B cell (primary cell): ENCODE data around the gene NPFFR1. TPM values are rescaled to one million over a fixed set of nuclear protein-coding genes. Genes with fewer than 3 reads are reported as not detected.

ENCODE experiments used
- ATAC-seq: fragments of 200-7000 bp; cut with Tn5 transposase; one replicate; pipeline ENCODE4 v1.10.0; 2021; ENCODE audit warnings: low read depth, mild to moderate bottlenecking, moderate number of reproducible peaks, moderate library complexity
- CTCF ChIA-PET: fragments of 350-600 bp; sonication (Branson Sonifier 250); formaldehyde crosslinking; loops from one replicate; lab custom pipeline; 2021; ENCODE audit warnings: antibody characterized with exemption, inconsistent platforms; lab: Charles Lee
- POLR2A ChIA-PET: fragments of 350-600 bp; sonication (Branson Sonifier 250); formaldehyde crosslinking; loops from one replicate; lab custom pipeline; 2021; ENCODE audit warnings: antibody characterized with exemption; lab: Charles Lee
- DNase-seq: peaks from one replicate; pipeline ENCODE4 v3.0.0; 2013
- H2AFZ ChIP-seq: 2 replicates; pipeline ENCODE4 v1.6.1; 2012; ENCODE audit warnings: mild to moderate bottlenecking, low read depth, low read length; ENCODE audit not compliant: insufficient read depth, poor library complexity, severe bottlenecking
- H3K27ac ChIP-seq, 2 donors: 1 replicate in 1 of 2; 2 replicates in 1 of 2; pipeline ENCODE4 v1.5.1; 2012 to 2013; ENCODE audit warnings: low read length in 2 of 2, mild to moderate bottlenecking in 2 of 2, moderate library complexity in 1 of 2
- H3K27me3 ChIP-seq, 4 experiments: fragments of 200-600 bp in 1 of 4; sonication (generic) in 1 of 4; replicated peaks in 1 of 4; 1 replicate in 2 of 4; 2 replicates in 2 of 4; pipeline versions ENCODE4 v1.6.1 to v1.7.0; 2013 to 2016; ENCODE audit warnings: low read length in 3 of 4, mild to moderate bottlenecking in 2 of 4, mixed read lengths in 1 of 4, moderate library complexity in 1 of 4; ENCODE audit not compliant: insufficient read depth in 4 of 4, control insufficient read depth in 3 of 4; ENCODE audit errors: control extremely low read depth in 1 of 4
- H3K36me3 ChIP-seq, 2 experiments: replicated peaks in 1 of 2; 1 replicate in 1 of 2; 2 replicates in 1 of 2; pipeline versions ENCODE4 v1.6.1 to v1.7.1; 2013; ENCODE audit warnings: low read length in 1 of 2; ENCODE audit not compliant: insufficient read depth in 2 of 2, control insufficient read depth in 1 of 2; ENCODE audit errors: control extremely low read depth in 1 of 2, extremely low read depth in 1 of 2
- H3K4me1 ChIP-seq, 2 donors: fragments of 200-600 bp in 1 of 2; sonication (generic) in 1 of 2; 1 replicate in 1 of 2; 2 replicates in 1 of 2; pipeline versions ENCODE4 v1.5.1 to v1.6.1; 2013 to 2017; ENCODE audit warnings: low read length in 2 of 2; ENCODE audit not compliant: control insufficient read depth in 2 of 2, insufficient read depth in 2 of 2
- H3K4me2 ChIP-seq: replicated peaks from 2 replicates; pipeline ENCODE3; 2012; ENCODE audit warnings: mild to moderate bottlenecking, low read depth, low read length; ENCODE audit not compliant: poor library complexity, severe bottlenecking
- H3K4me3 ChIP-seq, 5 experiments: fragments of 200-600 bp in 1 of 5; sonication (generic) in 1 of 5; 1 replicate in 3 of 5; 2 replicates in 2 of 5; pipeline versions ENCODE4 v1.5.1 to v1.7.0; 2011 to 2016; ENCODE audit warnings: low read length in 4 of 5, mild to moderate bottlenecking in 4 of 5, low read depth in 2 of 5, control low read depth in 1 of 5, moderate library complexity in 1 of 5; ENCODE audit not compliant: insufficient read depth in 1 of 5; ENCODE audit errors: control extremely low read depth in 1 of 5, extremely low read depth in 1 of 5
- H3K79me2 ChIP-seq: fragments of 200-600 bp; sonication (generic); one replicate; pipeline ENCODE4 v1.6.0; 2016; ENCODE audit warnings: low read length; ENCODE audit not compliant: control insufficient read depth, insufficient read depth
- H3K9ac ChIP-seq: fragments of 200-600 bp; sonication (generic); 2 replicates; pipeline ENCODE4 v1.6.1; 2017; ENCODE audit warnings: mild to moderate bottlenecking, low read length, moderate library complexity
- H3K9me3 ChIP-seq, 3 donors: one replicate each; pipeline versions ENCODE4 v1.6.1 to v1.7.1; 2013; ENCODE audit warnings: low read length in 2 of 3; ENCODE audit not compliant: control insufficient read depth in 2 of 3, insufficient read depth in 1 of 3; ENCODE audit errors: control extremely low read depth in 1 of 3
- H4K20me1 ChIP-seq: 2 replicates; pipeline ENCODE4 v1.6.0; 2012; ENCODE audit warnings: mild to moderate bottlenecking, low read length; ENCODE audit not compliant: insufficient read depth, control insufficient read depth, poor library complexity, severe bottlenecking
- H3K27ac Mint-ChIP-seq: one replicate; pipeline ENCODE4 v1.8.0; 2021; ENCODE audit warnings: mixed read lengths
- H3K27me3 Mint-ChIP-seq: one replicate; pipeline ENCODE4 v1.8.0; 2021; ENCODE audit warnings: mixed read lengths
- H3K4me1 Mint-ChIP-seq: one replicate; pipeline ENCODE4 v1.8.0; 2021; ENCODE audit warnings: mixed read lengths
- H3K4me3 Mint-ChIP-seq: one replicate; pipeline ENCODE4 v1.8.0; 2021; ENCODE audit warnings: mixed read lengths
- H3K9me3 Mint-ChIP-seq: one replicate; pipeline ENCODE4 v1.8.0; 2022; ENCODE audit warnings: mixed read lengths; ENCODE audit not compliant: insufficient read depth
- CTCF ChIP-seq: fragments of 200-600 bp; IDR thresholded peaks from one replicate; pipeline ENCODE4 v1.8.0; 2022; ENCODE audit warnings: antibody characterized with exemption, mild to moderate bottlenecking
- EZH2 ChIP-seq: IDR thresholded peaks from 2 replicates; pipeline ENCODE4 v1.6.1; 2012; ENCODE audit warnings: borderline replicate concordance, low read depth, mild to moderate bottlenecking, moderate library complexity, low read length; ENCODE audit not compliant: insufficient read depth, poor library complexity, severe bottlenecking
- WGBS: methylation state at CpG from one replicate; pipeline ENCODE4 v1.1.5; 2013; ENCODE audit warnings: missing lambda C conversion rate; ENCODE audit not compliant: insufficient coverage; 5-methylcytosine and 5-hydroxymethylcytosine counted together
- intact Hi-C: fragments of 100-400 bp; cut with micrococcal nuclease; formaldehyde crosslinking; loops from one replicate; pipeline ENCODE4 v1.10.0; 2022
- polyA plus RNA-seq: library from polyadenylated mRNA; depleted of rRNA; stranded (reverse); fragments of >200 nt; gene quantifications from 2 replicates; pipeline ENCODE4 v1.2.3, GENCODE V29; 2012
- total RNA-seq, 2 donors: library from RNA; stranded (reverse); fragments of 120-200 nt in 1 of 2; gene quantifications; 1 replicate in 1 of 2; 2 replicates in 1 of 2; pipeline versions ENCODE4 v1.2.3 to v1.2.4, GENCODE V29; 2013 to 2022

NPFFR1 gene
- total and polyA plus RNA-seq, 2 donors (not counting 1 experiment from before 2014, with no cell fraction given): not detected

- Mint-ChIP-seq H3K9me3 (no peaks in the 10 kb centered on the region), H3K27me3 (no peaks in the 10 kb centered on the region), H3K27ac (no peak overlapping the region), H3K4me3 (no peak overlapping the region), H3K4me1 (no peaks in the 10 kb centered on the region)
- no peak for ATAC-seq
- Histone ChIP-seq H3K4me1 (no peaks in the 10 kb centered on the region), H3K4me2 (no peak overlapping the region), H3K27ac (no peak overlapping the region), H4K20me1 (no peaks in the 10 kb centered on the region), H3K9ac (no peak overlapping the region), H3K27me3 (no peaks in the 10 kb centered on the region), H3K4me3 (no peak overlapping the region), H2AFZ (no peak overlapping the region), H3K9me3 (no peaks in the 10 kb centered on the region), H3K79me2 (no peaks in the 10 kb centered on the region), H3K36me3 (peaks cover 0 to 36% of the 10 kb centered on the region in 2 experiments)
- WGBS: 100% methylated on average over 1 of the region's 5 CpGs
- POLR2A ChIA-PET: interaction anchor here (0.7 kb wide), 1 partner anchor 161 kb away, joined by 5 read pairs; no protein-coding TSS in a partner anchor
- CTCF ChIA-PET: interaction anchor here (1.4 kb wide), 1 partner anchor 157 kb away, joined by 3 read pairs; no protein-coding TSS in a partner anchor
- intact Hi-C loops: no loop called here
- no peak for DNase-seq
- TF ChIP-seq EZH2 (no peak), CTCF (no peak)
Measured at GRCh38 chr10:70206762-70207161, 77.0 kb downstream of the NPFFR1 start.

- WGBS: no CpG with 5 or more reads among the region's 1 CpG
- Histone ChIP-seq H3K4me1 (no peaks in the 10 kb centered on the region), H3K36me3 (peaks cover 5 to 18% of the 10 kb centered on the region in 2 experiments), H3K27ac (no peak overlapping the region), H3K9me3 (no peaks in the 10 kb centered on the region), H4K20me1 (no peaks in the 10 kb centered on the region), H3K27me3 (no peaks in the 10 kb centered on the region), H2AFZ (no peak overlapping the region), H3K79me2 (no peaks in the 10 kb centered on the region), H3K4me2 (no peak overlapping the region), H3K9ac (no peak overlapping the region), H3K4me3 (no peak overlapping the region)
- Mint-ChIP-seq H3K4me3 (no peak overlapping the region), H3K9me3 (no peaks in the 10 kb centered on the region), H3K4me1 (no peaks in the 10 kb centered on the region), H3K27ac (no peak overlapping the region), H3K27me3 (no peaks in the 10 kb centered on the region)
- TF ChIP-seq EZH2 (no peak), CTCF (no peak)
- no peak for ATAC-seq
- no peak for DNase-seq
- ChIA-PET POLR2A (interaction anchor here (0.7 kb wide), 1 partner anchor 669 kb away, joined by 5 read pairs; no protein-coding TSS in a partner anchor), CTCF (interaction anchor here (0.7 kb wide), 1 partner anchor 685 kb away, joined by 5 read pairs; no protein-coding TSS in a partner anchor)
- intact Hi-C loops: no loop called here
Measured at GRCh38 chr10:70201105-70201504, 82.7 kb downstream of the NPFFR1 start.
